PFSK-1 (cell line): Measurements from ENCODE around the gene TMEM156.

ENCODE experiments used
- SIN3A ChIP-seq: IDR thresholded peaks from 2 replicates; pipeline ENCODE4 v1.6.1; 2012; ENCODE audit warnings: mild to moderate bottlenecking, low read length, moderate library complexity, borderline replicate concordance; ENCODE audit not compliant: insufficient read depth
- TF ChIP-seq, protein P1 (sequence below), 2 experiments: IDR thresholded peaks; 2 replicates each; pipeline versions ENCODE4 v1.6.1 to v1.8.0; 2011 to 2012; ENCODE audit warnings: low read depth in 2 of 2, low read length in 2 of 2, control low read depth in 1 of 2, inconsistent platforms in 1 of 2, mild to moderate bottlenecking in 1 of 2, moderate library complexity in 1 of 2; ENCODE audit not compliant: insufficient read depth in 1 of 2

DNA sequence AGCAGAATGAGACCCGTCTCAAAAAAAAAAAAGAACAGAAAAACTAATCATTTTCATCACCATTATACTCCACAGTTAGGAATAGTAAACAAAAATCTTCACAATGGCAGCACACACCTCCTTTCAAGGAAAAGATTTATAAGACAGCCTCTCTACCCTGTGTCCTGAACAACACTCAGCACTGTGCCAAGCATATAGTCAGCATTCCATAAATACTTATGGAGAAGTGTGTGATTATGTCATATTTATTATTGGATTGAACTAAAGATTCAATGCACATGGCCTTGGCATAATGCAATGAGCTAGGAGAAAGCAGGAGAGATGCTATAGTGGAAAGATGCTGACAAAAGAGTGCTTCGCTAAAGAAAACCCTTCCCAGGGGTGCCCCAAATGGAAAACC lies 112.0 kb downstream of the TMEM156 start:
- no peak for TF ChIP-seq SIN3A
- TF ChIP-seq, protein P1, sequence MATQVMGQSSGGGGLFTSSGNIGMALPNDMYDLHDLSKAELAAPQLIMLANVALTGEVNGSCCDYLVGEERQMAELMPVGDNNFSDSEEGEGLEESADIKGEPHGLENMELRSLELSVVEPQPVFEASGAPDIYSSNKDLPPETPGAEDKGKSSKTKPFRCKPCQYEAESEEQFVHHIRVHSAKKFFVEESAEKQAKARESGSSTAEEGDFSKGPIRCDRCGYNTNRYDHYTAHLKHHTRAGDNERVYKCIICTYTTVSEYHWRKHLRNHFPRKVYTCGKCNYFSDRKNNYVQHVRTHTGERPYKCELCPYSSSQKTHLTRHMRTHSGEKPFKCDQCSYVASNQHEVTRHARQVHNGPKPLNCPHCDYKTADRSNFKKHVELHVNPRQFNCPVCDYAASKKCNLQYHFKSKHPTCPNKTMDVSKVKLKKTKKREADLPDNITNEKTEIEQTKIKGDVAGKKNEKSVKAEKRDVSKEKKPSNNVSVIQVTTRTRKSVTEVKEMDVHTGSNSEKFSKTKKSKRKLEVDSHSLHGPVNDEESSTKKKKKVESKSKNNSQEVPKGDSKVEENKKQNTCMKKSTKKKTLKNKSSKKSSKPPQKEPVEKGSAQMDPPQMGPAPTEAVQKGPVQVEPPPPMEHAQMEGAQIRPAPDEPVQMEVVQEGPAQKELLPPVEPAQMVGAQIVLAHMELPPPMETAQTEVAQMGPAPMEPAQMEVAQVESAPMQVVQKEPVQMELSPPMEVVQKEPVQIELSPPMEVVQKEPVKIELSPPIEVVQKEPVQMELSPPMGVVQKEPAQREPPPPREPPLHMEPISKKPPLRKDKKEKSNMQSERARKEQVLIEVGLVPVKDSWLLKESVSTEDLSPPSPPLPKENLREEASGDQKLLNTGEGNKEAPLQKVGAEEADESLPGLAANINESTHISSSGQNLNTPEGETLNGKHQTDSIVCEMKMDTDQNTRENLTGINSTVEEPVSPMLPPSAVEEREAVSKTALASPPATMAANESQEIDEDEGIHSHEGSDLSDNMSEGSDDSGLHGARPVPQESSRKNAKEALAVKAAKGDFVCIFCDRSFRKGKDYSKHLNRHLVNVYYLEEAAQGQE (IDR thresholded peaks at IDR 0.05; ENCODE audit: insufficient read depth in 1 of 2, low read depth in 2 of 2, low read length in 2 of 2), result no peak
